ENCODE measurements around the gene ANO3.
"Not testable (repeated sequence)": the region's sequence is repeated elsewhere in the genome, so short reads cannot be mapped to it uniquely, and the experiment has no call there.

The ANO3 gene

DNA sequence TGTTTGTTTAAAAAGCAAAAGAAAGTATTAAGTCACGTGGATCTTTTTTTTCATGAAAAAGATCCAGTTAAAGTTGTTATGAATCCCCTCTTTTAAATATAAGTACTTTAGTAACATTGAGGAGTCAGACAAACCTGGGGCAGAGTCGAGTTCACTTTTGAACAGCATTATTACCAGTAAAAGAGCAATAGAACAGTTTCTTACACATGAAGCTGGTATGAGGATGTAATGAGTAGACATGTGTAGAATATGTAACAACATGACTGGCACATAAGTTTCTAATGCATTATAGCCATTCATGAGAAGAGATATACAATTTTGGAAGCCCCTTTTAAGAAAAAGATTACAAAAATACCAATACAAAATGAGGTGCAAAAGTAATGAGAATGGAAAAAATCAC lies 247.8 kb downstream of the ANO3 start:
- no peak for DNase-seq

DNA sequence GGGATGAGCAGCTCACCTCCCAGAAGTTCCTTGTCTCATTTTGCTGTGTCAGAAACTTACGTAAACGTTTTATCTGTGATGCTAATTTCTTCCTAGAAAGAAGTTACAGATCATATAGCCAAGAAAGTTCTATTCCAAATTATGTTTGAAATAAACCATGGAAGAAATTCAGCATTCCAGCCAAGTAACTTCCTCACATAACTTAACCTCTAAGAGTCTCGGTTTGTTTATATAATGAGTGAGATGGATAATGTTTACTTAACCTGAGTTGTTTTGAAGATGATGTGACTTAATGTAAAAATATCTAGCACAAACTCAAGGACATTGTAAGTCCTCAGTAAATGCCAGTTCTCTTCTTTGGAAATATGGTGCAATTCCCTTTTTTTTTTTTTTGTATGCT lies 249.0 kb downstream of the ANO3 start:
- DNase-seq = no peak

DNA sequence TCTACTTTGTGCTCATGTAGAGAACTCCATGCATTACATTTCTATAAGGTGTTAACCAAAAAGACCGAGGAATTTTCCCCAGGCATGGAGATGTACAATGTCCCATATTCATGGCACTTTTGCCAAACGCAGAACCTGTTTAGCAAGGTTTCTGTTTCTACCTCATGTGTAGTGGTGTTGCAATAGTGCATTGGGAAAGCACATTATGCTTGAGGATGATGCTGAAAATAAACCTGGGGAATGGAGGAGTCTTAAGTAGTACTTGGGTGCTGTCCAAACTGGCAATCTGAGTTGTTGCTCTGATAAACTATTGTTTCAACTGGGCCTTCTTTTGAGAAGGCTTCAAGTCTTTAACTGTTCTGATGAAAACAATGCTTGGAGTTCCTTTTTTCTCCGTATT lies 251.6 kb downstream of the ANO3 start:
- no peak for DNase-seq

DNA sequence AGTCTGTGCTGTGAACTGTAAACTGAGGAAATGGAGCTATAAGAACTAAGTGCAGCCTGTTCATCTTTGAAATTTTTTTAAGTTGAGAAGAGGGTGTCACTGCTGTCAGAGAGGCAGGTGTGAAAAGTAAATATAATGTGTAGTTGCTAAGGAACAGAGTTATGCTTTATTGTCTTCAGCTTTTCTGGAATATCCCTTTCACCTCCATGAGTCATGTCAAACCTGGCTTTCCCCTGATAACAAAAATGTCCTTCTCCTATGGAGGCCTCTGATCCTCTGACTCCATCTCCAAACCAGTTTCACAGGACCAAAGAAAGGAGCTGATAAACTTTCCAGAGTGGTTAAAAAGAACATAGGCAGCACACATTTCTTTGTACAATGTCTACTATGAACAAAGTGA lies 252.9 kb downstream of the ANO3 start:
- no peak for DNase-seq

DNA sequence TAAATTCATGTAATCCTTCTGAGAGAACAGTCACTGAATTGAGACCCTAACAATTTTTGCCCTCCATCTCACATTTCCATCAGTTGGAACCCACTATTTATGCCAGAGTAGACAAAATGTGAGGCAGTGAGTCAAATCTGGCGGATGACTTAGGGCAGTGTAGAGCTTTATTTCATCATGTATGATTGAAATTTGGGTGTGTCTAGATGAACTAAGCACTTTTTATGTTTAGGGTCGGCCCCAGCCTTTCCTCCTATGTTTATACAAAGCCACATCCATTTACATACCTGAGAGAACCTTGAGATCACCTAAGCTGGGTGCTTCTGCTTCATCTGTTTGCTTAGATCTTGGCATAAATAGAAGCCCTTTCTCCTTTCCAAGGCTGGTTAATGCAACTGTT lies 255.1 kb downstream of the ANO3 start:
- no peak for DNase-seq

DNA sequence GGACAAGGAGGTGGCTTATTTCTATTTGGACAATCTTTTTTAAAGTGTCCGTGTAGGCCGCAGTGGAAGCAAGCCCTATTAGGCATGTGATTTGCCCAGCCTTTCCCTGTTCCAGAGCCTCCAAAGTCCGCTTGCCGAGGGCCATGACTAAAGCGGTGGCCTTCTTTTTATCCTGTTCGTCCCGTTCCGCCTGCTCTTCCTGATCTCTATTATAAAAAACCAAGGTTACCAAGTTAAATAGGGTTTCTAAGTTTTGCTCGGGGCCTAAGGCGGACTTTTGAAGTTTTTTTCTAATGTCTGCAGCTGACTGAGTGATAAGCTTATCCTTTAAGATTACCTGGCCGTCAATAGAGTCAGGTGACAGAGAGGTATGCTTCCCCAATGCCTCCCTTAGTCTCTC lies 261.8 kb downstream of the ANO3 start:
- no peak for DNase-seq

DNA sequence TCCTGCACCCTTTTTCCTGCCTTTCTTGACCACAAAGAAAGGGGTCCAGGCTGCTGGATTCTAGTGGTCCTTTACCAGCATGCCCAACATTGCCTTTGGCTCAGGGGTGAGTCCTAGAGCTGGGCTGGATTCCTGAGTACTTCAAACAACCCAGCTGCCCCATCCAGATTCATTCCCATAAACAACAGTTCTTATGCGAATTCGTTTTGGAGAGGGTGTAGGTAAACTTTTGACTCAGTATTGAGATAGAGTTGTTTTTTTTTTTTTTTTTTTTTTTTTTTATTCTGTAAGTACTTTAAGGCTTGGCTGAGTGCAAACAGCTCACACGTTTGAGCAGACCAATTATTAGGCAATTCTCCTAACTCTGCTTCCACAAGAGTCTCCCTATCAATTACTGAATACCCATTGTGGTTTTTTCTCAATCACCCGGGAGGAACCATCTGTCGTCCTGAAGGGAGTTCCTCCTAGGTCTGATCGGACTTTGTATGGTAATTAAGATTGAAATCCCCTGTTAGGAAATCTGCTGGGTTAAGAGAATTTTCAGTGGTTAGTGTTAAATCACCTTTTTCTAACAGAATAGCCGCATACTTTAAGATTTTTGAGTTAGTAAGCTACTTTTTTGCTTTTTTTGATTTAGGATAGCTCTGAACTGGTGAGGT lies 263.4 kb downstream of the ANO3 start:
- DNase-seq = not testable (repeated sequence)

DNA sequence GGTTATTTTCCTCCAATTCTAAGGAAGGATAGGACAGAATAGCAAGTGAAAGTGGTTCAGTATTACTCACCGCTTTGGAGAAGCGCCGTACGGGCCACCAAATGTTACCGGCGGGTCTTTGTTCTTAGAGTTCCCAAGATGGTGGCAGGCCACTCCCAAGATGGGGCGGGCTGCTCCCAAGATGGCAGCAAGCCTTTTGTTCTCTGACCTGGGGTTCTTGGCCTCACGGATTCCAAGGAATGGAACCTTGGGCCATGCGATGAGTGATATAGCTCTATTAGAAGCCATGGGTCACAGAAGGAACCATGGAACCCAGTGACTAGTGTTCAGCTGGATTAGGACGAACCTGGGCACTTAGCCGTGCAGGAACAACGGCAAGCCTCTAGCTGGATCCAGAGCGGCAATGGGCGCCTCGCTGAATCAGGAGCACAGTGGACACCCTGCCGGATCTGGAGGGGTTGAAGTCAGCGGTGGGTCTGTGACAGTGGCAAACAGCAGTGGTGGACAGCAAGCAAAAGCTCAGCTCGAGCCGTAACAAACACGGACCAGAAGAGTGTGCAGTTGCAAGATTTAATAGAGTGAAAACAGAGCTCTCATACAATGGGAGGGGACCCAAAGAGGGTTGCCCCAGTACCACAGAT lies 265.2 kb downstream of the ANO3 start:
- DNase-seq = not testable (repeated sequence)

DNA sequence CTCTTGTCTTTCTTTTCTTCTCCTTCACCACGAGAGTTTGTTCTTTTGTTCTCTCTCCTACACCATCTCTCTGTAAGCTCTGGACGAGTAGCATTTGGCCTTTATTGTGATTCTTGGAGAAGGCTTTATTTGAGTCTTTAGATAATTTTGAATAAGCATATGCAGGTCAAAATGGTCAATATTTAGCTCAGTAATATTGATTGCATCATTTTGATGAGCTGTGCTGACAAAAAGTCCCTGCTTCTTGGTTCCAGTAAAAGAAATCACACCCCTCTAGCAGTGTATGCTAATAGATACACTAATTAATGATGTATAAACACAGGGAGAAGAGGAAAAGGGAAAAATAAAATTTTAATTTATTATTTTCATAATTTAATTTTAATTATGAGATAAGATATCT lies 266.0 kb downstream of the ANO3 start:
- no peak for DNase-seq

DNA sequence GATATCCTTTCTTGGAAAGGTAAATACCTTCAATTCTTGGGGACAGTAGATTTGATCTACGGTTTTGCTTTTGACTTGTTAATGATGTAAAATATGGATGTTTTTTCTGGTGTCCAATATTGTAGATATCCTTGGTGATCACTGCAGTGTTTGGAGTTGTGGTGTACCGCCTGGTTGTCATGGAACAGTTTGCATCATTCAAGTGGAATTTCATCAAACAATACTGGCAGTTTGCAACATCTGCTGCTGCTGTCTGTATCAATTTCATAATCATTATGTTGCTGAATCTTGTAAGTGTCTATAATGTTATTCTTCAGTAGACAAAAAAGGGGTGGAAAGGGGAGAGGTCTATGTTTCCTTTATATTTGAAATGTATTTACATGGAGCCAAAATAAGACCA lies 267.5 kb downstream of the ANO3 start:
- DNase-seq = no peak

DNA sequence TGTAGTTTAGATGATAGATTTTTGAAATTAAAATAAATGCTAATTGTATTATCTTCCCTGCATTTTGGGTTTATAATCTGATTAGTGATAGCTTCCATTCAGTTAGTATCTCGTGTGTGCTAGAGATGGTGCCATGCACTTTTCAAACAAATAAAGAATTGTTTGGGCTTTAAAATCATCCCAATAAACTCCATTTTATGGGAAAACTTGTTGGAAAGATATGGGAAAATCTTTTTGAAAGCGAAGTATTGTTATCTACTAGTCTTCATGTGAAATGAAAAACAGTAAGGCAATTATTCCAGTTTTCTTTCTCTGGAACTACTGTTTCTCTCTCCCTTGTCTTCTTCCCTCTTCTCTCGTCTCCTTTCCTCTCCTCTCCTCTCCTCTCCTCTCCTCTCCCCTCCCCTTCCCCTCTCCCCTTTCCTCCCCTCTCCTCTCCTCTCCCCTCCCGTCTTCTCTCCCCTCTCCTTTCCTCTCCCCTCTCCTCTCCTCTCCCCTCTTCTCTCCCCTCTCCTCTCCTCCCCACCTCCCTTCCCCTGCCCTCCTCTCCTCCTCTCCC lies 268.0 kb downstream of the ANO3 start:
- no peak for DNase-seq

DNA sequence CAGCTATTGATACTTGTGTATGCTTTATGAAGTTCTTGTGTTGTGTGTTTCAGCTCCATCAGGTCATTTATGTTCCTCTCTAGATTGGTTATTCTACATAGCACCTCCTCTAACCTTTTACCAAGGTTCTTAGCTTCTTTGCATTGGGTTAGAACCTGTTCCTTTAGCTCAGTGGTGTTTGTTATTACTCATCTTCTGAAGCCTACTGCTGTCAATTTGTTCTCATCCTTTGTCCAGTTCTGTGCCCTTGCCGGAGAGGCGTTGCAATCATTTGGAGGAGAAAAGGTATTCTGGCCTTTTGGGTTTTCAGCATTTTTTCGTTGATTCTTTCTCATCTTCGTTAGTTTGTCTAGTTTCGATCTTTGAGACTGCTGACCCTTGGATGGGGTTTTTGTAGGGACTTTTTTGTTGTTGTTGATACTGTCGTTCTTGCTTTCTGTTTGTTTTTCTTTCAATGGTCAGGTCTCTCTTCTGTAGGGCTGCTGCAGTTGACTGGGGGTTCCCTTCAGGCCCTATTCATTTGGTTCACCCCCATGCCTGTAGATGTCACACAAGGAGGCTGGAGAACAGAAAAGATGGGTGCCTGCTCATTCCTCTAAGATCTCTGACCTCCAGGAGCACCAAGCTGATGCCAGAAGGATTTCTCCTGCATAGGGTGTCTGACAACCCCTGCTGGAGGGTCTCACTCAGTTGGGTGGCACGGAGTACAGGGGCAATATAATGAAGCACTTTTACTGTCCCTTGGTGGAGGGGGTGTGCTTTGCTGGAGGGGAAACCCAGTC lies 276.0 kb downstream of the ANO3 start:
- no peak for DNase-seq

DNA sequence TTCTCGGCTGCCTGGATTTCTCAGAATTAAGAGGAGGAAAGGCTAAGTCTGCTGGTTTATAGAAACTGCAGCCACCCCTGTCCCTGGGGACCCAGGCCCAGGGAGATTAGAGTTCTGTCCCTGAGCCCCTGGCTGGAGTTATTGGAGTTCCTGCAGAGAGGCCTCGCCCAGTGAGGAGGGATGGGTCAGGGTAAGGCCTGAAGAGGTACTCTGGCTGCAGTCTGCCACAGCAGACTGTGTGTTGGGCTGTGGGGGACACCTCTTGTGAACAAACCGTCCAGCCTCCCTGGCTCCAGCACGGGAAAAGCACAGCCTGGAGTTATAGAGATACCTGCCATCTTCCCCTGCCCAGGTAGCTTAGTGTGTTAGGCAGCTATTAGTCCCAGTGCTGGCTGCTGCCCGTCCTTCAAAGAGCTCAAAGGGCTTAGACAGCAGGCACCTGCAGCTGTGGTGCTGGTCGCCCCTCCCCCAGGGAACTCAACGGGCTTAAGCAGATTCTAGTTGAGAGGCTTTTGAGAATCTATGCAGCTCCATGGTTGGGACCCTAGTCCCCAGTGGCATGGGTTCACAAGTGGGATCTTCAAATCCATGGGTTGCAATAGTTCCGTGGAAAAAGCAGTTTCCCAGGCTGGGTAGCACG lies 276.7 kb downstream of the ANO3 start:
- DNase-seq = no peak

DNA sequence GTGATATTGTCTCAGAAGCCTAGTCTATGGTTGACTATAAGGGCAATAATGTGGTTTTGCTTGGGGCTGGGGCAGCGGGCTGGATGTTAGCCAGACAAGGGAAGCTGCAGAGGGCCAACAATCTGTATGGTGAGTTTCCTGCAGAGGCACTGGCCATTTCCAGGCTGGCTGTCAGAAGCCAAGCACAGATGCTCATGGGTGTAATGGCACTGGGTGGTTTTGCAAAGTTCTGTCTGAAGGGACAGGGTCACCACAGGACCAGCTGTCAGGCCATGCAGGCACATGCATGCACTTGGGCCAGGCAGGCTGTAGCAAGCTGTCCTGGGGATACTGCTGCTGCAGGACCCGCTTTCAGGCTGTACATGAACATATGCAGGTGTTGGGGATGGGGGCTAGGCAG lies 281.8 kb downstream of the ANO3 start:
- DNase-seq = no peak

DNA sequence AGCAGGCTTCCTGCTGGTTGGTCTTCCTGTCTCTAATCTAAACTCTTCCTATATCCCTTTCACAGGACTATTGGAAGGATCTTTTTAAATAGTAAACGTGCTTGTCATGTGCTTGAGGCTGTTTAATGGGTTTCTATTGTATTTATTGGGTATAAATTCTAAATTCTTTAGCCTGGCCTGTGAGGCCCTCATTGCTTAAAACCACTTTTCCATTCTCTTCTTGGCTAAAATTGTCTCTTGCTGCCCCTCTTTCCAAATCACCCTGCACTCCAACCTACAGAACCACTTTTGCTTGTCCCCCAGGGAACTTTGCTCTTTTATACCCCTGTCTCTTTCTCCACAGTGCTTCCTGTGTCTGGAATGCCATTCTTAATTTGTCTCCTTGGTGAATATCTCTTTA lies 286.5 kb downstream of the ANO3 start:
- no peak for DNase-seq

DNA sequence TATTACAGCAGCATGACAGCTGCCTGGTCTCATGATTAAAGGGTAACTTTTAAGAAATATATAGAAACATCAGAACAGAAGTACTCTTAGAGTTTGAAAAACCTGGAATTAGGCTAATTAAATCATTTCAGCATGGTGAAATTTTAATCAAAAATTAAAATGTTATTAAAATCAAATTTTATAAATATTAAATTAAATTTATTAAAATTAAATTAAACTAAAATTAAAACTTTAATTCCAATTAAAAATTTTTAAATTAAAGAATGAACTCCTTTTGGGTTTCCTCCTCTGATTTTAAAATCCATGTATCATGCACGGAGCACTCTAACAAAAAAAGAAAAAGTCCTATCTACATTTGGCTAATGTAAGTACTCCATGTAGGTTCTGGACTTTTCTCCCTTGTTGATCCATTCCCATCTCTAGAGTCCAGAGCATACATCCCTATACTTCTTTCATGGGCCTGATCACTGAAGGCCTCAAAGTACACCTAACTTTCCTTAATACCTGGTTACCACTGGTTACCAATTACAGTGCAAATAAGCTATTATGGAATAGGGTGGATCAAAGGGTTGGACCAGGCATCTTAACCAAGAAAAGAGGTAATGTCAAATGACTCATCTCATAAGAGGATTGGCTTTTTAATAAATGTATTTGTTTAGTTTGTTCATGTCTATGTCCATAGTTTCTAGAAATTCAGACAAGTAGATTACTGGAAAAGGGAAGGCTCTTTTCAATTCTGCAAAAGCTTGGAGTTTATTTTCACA lies 288.5 kb downstream of the ANO3 start:
- no peak for DNase-seq

DNA sequence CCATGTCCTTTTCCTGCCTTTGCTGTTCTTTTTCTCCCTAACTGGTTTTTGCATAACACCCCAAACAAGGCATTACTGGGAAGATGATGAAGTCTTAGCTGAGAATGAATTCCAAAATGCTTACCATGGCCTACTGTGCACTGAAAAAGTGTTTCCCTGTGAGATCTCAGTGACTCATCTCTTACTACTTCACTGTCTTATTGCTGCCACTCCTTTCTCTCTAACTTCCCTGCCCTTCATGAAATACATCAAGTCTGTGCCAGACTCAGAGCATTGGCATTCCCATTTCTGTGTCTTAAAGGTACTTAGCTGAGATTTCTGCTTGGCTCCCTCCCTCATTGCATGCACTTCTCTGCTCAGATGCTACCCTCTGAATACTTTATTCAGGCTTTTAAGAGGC lies 289.2 kb downstream of the ANO3 start:
- DNase-seq = no peak

DNA sequence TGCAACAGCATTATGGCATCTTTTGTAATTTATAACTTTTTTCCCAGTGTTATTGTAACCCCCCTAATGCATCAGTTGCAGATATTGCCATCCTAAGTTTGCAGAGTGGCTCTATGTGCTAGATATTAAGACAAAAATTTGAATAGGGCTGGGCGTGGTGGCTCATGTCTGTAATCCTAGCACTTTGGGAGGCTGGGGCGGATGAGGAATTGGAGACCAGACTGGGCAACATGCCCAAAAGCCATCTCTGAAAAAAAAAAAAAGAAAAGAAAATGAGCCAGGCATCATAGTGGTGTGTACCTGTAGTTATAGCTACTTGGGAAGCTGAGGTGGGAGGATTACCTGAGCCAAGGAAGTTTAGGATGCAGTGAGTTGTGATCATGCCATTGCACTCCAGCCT lies 290.3 kb downstream of the ANO3 start:
- no peak for DNase-seq

DNA sequence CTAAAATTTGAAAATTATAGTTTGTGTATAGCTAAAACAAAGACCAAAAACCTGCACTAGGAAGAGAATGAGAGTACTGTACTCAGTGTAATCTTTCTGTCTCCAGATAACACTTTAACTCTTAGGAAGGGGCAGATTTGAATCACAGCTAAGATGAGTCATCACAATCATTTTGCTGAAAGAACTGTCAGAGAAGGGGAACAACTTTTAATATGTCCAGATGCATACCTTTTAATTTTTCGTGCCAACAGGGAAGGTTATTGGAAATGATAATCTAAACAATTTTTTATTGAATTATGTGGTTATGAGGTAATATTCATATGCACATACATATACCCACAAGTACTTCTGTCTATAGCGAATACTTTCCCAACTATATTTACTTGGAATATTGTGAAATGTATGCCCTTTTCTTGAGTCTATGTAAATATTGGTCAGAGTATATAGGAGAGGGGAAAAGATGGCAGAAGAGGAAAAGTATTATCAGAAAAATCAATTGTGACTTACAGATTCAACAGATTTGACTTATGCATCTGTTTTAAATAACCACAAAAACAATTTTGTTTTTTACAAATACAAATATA lies 291.2 kb downstream of the ANO3 start:
- no peak for DNase-seq

DNA sequence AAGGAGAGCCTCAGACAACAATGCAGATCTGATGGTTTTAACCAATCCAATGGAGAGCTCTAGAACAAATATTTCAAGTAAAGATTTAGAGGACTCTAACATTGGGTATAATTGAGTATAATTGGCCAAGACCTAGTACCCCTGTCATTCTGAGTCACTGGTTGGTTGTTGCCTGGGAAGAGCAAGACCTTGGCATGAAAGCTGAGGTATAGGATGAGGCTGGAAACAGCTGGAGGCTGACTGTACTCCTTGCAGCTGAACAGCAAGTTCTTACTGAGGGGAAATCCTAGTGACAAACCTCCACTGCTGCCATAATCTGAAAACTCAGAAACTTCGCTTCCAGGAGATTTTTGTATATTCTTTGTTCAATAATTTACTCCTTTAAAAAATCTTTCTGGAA lies 294.4 kb downstream of the ANO3 start:
- no peak for DNase-seq

DNA sequence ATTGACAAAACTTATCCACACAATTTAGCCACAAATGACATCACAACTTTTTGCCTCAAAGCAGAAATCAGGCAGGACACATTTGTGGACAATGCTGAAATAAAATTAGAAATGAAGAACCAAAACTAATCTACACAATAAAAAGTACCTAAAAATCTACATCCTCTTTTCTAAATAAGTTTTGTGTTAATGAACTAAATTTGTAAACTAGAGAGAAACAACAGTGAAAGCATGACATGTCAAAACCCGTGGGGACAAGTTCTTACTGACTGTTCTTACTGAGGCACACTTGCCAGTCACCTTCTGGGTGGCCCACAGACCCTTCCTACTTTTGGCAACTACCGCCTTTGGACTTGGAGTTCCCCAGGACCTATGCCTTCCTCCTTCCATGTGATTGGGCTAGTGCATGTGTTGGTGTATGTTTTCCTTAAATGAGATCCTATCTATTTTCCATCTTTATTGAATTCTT lies 300.8 kb downstream of the ANO3 start:
- no peak for DNase-seq

DNA sequence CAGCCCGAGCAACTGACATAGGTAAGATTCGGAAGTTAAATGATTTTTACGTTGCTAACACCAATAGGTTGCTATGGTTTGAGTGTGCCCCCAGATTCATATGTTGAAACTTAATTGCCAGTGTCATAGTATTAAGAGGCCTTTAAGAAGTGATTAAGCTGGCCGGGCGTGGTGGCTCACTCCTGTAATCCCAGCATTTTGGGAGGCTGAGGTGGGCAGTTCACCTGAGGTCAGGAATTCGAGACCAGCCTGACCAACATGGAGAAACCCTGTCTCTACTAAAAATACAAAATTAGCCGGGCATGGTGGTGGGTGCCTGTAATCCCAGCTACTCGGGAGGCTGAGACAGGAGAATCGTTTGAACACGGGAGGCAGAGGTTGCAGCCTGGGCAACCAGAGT lies 311.4 kb downstream of the ANO3 start:
- DNase-seq = not testable (repeated sequence)
